OCI-LY7 (cell line): ENCODE measurements around the gene SH2D6. TPM values are rescaled to one million over a fixed set of nuclear protein-coding genes. Genes with fewer than 3 reads are reported as not detected.

Source experiments
- BruUV-seq: library from RNA; stranded (reverse); fragments of 400-500 nt; replicated peaks from 2 replicates; lab custom pipeline; 2021; lab: Mats Ljungman, UMichigan
- CTCF ChIA-PET: fragments of 300-600 bp; sonication (Branson Sonifier 250); formaldehyde crosslinking; loops from one replicate; lab custom pipeline; 2022; ENCODE audit warnings: antibody characterized with exemption; ENCODE audit not compliant: unreplicated experiment; lab: Charles Lee
- POLR2A ChIA-PET: fragments of 300-600 bp; sonication (Branson Sonifier 250); formaldehyde crosslinking; loops from one replicate; lab custom pipeline; 2022; ENCODE audit warnings: antibody characterized with exemption; lab: Charles Lee
- DNase-seq: peaks from one replicate; pipeline ENCODE4 v3.0.0-alpha.2; 2015; ENCODE audit warnings: low spot score
- H2AFZ ChIP-seq: fragments of 200-600 bp; sonication (generic), shearing (Covaris generic); 2 replicates; pipeline ENCODE4 v1.6.1; 2014; ENCODE audit warnings: mild to moderate bottlenecking, antibody characterized with exemption, low read length, moderate library complexity
- H3K27ac ChIP-seq: fragments of 200-600 bp; sonication (generic); 2 replicates; pipeline ENCODE4 v1.5.1; 2014; ENCODE audit warnings: mixed run types, low read depth, mild to moderate bottlenecking, moderate library complexity, low read length, inconsistent platforms; ENCODE audit not compliant: poor library complexity, severe bottlenecking
- H3K36me3 ChIP-seq: fragments of 200-600 bp; sonication (generic); 2 replicates; pipeline ENCODE4 v1.6.1; 2014; ENCODE audit warnings: mild to moderate bottlenecking, antibody characterized with exemption, low read length, moderate library complexity, mixed read lengths; ENCODE audit not compliant: insufficient read depth
- H3K4me1 ChIP-seq: fragments of 200-600 bp; sonication (generic); 2 replicates; pipeline ENCODE4 v1.5.1; 2014; ENCODE audit warnings: mild to moderate bottlenecking, low read length; ENCODE audit not compliant: insufficient read depth, poor library complexity, severe bottlenecking
- H3K4me2 ChIP-seq: fragments of 200-600 bp; sonication (generic); 2 replicates; pipeline ENCODE4 v1.6.1; 2014; ENCODE audit warnings: mild to moderate bottlenecking, low read length
- H3K4me3 ChIP-seq: fragments of 200-600 bp; sonication (generic); 2 replicates; pipeline ENCODE4 v1.5.1; 2014; ENCODE audit warnings: mild to moderate bottlenecking, low read depth, low read length; ENCODE audit not compliant: poor library complexity, severe bottlenecking
- H3K79me2 ChIP-seq: fragments of 200-600 bp; sonication (generic); 2 replicates; pipeline ENCODE4 v1.6.1; 2016; ENCODE audit warnings: low read depth, mild to moderate bottlenecking, low read length, moderate library complexity, mixed read lengths; ENCODE audit not compliant: insufficient read depth
- H3K9me2 ChIP-seq: fragments of 200-600 bp; sonication (generic); 2 replicates; pipeline ENCODE4 v1.6.1; 2016; ENCODE audit warnings: mild to moderate bottlenecking, low read length, mixed read lengths; ENCODE audit not compliant: insufficient read depth
- H3K9me3 ChIP-seq: fragments of 200-600 bp; sonication (generic); 2 replicates; pipeline ENCODE4 v1.6.1; 2014; ENCODE audit warnings: mild to moderate bottlenecking, mixed run types, low read length, mixed read lengths
- H4K20me1 ChIP-seq: fragments of 200-600 bp; sonication (generic); 2 replicates; pipeline ENCODE4 v1.6.1; 2014; ENCODE audit warnings: mild to moderate bottlenecking, antibody characterized with exemption, low read length, moderate library complexity, mixed read lengths; ENCODE audit not compliant: insufficient read depth
- CTCF ChIP-seq: fragments of 200-600 bp; sonication (generic); conservative IDR thresholded peaks from 2 replicates; pipeline ENCODE4 v1.5.1; 2014; ENCODE audit warnings: mild to moderate bottlenecking, antibody characterized with exemption, low read length, moderate library complexity, mixed read lengths
- EZH2phosphoT487 ChIP-seq: fragments of 200-600 bp; sonication (generic); IDR thresholded peaks from 2 replicates; pipeline ENCODE4 v1.6.1; 2018; ENCODE audit warnings: low read depth, borderline replicate concordance, mild to moderate bottlenecking, mixed run types, antibody characterized with exemption, low read length, moderate library complexity, mixed read lengths
- intact Hi-C: fragments of 100-400 bp; cut with micrococcal nuclease; formaldehyde crosslinking; loops from one replicate; pipeline ENCODE4 v1.10.0; 2022; ENCODE audit not compliant: unreplicated experiment
- total RNA-seq, 2 experiments: library from RNA; depleted of rRNA in 1 of 2; stranded (reverse); fragments of >200 nt in 1 of 2; shearing (Covaris generic) in 1 of 2; gene quantifications; 2 replicates each; pipeline ENCODE4 v1.2.3, GENCODE V29; 2014 to 2022

Gene SH2D6
- total RNA-seq, 2 experiments from 2014 or later = 0.35 to 2.6 TPM

- CTCF ChIA-PET = no interaction called here
- intact Hi-C loops = no loop called here
- H3K4me1 ChIP-seq = peaks cover 28% of the 10 kb centered on the region
Measured at GRCh38 chr2:85415980-85416650, 2.4 kb upstream of the SH2D6 start.

GRCh38 chr2:85419009-85419675 lies 628 bp downstream of the SH2D6 start:
- H3K9me3 ChIP-seq = no peaks in the 10 kb centered on the region
- peaks cover 28% of the 10 kb centered on the region for H3K4me1 ChIP-seq
- no peaks in the 10 kb centered on the region for H3K36me3 ChIP-seq
- BruUV-seq = TSS peak; percentile 96
- intact Hi-C loops = no loop called here
- peak overlapping the region; percentile 86 for H3K4me2 ChIP-seq
- no peaks in the 10 kb centered on the region for H3K9me2 ChIP-seq
- DNase-seq = peak; percentile 18
- H3K4me3 ChIP-seq = peak overlapping the region; percentile 71
- no peaks in the 10 kb centered on the region for H4K20me1 ChIP-seq
- TF ChIP-seq CTCF = no peak
- no peak for TF ChIP-seq EZH2phosphoT487
- ChIA-PET CTCF (interaction anchor here (0.8 to 1.8 kb wide), 7 partner anchors 10 to 300 kb away, joined by 3 to 7 read pairs (median 5); partner anchors contain the start of genes GGCX and MAT2A), POLR2A (interaction anchor here (0.6 to 4.0 kb wide), 25 partner anchors 9 to 686 kb away, joined by 3 to 41 read pairs (median 3); partner anchors contain the start of genes C2orf68, CAPG, ELMOD3 and GGCX)
- H3K79me2 ChIP-seq = no peaks in the 10 kb centered on the region
- H2AFZ ChIP-seq = peak overlapping the region; percentile 92; the same call in 1 of the 2 replicates
- H3K27ac ChIP-seq = peak overlapping the region; percentile 60

More at GRCh38 chr2:85415980-85416650, 2.4 kb upstream of the SH2D6 start:
- H2AFZ ChIP-seq = no peak overlapping the region
- DNase-seq = no peak
- no peaks in the 10 kb centered on the region for H3K79me2 ChIP-seq
- no peak overlapping the region for H3K27ac ChIP-seq
- H3K9me3 ChIP-seq = no peaks in the 10 kb centered on the region
- no TSS peak for BruUV-seq
- no peaks in the 10 kb centered on the region for H3K9me2 ChIP-seq
- no peak overlapping the region for H3K4me2 ChIP-seq
- no peaks in the 10 kb centered on the region for H4K20me1 ChIP-seq
- H3K4me3 ChIP-seq = no peak overlapping the region
- no peaks in the 10 kb centered on the region for H3K36me3 ChIP-seq
- POLR2A ChIA-PET = no interaction called here
- TF ChIP-seq EZH2phosphoT487 (no peak), CTCF (no peak)
